ENCODE measurements around the gene ATG9A.

ATG9A gene

GRCh38 chr2:219219784-219220532 lies 9.5 kb downstream of the ATG9A start:
- DNase-seq = no peak

GRCh38 chr2:219218732-219219701 lies 10.4 kb downstream of the ATG9A start, which contains the start of gene ABCB6:
ABCB6 (minus strand) TSS chr2:219218958; CDS start chr2:219218673, 285 bp downstream.
- DNase-seq = peak; percentile 88

DNA sequence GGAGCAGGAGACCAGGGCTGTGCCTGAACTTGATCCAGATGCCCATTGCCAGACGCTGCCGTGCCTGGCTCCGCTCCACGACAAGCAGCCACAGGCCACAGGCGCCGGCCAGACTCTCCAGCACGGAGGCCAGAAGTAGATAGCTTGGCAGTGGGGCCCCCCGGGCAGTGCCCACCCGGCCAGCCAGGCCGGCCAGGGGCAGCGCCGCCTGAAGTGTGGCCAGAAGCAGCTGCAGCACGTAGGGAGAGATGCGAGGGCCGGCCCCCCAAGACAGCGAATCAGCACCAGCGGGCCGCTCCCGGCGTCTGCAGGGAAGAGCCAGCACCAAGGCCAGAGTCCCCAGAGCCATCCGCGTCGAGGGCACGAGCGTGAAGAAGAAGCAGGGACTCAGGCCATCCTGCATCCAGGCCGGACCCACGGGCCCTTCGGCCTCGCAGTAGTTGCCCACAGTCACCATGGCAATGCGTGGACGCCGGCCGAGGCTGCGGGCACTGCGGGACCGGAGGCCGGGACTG lies 11.2 kb downstream of the ATG9A start:
- DNase-seq = no peak

DNA sequence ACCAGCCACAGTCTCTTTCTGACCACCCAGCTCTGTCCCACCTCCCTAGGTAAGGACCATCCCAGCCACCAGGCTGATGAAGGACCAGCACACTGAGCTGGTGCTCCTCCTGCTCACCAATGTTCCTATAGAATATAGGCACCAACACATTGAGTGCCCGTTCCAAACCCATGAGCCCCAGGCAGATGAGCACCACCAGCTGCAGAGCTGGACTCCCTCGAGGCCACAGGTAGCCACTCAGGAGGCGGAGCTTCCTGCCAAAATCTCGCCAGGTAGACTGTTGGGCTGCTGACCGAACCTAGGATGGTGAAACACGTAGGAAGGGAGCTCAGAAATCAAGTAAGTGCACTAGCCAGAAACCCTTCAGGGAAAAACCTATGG lies 12.9 kb downstream of the ATG9A start:
- DNase-seq = peak; percentile 7

- peak; percentile 12 for DNase-seq
Observed at GRCh38 chr2:219215871-219216534, 13.4 kb downstream of the ATG9A start.

DNA sequence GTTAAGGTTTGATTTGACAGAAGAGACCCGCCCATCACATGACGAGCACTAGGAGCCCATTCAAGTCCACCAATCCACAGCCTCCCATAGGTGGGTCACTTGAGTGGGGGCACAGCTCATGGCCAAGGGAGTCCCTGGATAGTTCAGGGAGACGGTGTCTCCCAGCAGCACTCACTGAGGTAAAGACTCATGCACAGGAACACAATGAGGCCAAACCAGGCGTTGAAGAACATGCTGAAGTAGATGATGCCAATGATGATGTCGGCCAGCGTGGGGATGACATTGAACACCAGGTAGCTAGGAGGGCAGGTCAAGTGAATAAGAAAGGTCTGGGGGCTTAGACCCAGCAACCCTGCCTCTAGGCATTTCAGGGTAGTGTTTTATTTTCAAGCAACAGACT lies 14.7 kb downstream of the ATG9A start:
- no peak for DNase-seq

GRCh38 chr2:219214141-219214540 lies 15.3 kb downstream of the ATG9A start:
- DNase-seq = no peak

- no peak for DNase-seq
Observed at GRCh38 chr2:219213486-219214071, 15.9 kb downstream of the ATG9A start.

DNA sequence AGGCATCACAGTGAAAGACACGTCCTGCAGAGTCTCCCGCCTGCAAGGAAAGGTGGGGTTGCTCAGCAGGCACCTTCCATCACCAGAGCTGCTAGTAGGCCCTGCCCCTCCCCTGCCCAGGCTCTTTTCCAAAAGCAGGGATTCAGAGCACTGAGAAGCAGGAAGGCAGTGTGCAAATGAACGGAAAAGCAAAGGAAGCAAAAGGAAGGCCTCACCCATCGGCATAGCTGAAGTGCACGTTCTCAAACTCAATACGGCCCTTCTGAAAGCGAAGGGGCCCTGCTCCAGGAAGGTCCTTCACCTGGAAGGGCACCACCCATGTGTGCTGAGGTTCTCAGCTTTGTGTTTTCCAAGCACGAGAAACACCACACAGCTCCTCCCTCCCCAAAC lies 16.4 kb downstream of the ATG9A start:
- DNase-seq = no peak

DNA sequence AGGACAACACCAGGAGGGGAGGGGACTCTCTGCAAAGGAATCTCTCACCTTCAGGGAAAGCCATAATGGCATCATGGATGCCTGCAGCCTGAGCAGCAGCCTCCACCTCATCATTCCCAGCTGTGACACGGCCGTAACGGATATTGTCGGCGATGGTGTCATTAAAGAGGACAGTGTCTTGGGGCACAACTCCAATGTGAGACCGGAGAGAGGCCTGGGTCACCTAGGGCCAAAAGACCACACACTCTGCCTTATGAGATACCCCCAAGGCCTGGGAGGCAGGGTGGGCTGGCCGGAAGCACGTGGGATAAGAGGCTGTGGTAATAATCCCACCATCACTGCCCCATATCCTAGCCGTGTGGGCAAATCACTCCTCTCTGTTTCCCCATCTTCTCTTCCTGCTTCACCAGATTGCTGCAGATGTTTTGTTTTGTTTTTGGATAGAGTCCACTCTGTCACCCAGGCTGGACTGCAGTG lies 18.5 kb downstream of the ATG9A start:
- no peak for DNase-seq

DNA sequence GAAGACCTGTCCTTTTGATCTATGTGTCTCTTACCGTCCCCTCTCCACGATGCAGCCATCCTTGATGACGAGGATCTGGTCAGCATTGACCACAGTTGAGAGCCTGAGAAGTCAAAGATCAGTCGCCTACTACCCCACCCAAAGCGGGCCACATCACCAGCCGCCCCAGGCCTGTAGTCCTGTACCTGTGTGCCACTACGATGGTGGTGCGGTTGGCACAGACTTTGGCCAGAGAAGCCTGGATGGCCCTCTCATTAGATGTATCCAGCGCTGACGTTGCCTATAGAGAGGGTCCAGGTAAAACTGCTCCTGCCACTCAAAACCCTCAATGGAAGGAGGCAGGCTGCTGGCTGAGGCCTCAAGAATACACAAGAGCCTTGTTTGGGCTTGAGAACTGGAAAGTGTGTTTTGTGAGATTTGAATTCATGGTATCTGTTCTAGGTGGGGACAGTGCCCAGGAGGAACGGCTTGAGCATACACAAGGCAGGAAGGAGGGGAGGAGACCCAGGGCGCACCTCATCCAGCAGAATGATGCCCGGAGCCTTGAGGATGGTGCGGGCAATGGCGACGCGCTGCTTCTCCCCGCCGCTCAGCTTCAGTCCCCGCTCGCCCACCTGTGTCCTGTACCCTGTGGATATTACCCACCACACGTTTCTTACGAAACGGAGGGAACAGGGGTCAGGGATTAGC lies 19.1 kb downstream of the ATG9A start:
- DNase-seq = no peak

- DNase-seq = no peak
Observed at GRCh38 chr2:219209236-219210195, 19.9 kb downstream of the ATG9A start.

DNA sequence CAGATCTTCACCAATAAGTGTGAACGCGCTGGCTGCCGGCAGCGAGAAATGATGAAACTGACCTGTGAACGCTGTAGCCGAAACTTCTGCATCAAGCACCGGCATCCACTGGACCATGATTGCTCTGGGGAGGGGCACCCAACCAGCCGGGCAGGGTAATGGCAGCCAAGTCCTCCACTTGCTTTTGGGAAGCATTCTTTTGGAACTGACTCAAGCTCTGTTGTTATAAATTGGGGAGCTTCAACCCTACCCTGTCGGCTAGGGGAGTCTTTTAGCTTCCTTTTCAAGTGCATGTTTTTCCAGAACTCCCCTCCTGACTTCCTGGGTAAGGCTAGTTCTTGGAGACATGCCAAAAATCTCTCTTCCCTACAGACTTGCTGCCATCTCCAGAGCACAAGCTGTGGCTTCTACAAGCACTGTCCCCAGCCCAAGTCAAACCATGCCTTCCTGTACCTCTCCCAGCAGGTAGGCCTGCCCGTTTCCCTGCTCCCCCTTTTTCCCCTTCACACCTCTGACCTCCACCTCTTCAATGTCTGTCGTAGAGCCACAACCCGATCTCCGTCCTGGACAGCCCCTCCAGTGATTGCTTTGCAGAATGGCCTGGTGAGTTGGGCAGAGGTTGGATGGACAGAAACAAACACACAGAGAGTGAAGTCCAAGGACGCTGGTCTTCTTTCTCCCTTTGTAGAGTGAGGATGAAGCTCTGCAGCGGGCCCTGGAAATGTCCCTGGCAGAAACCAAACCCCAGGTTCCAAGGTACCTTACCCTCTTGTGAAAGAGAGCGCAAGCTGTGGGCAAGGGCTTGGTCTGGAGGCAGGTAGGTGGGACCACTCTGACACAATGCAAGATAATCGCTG lies 21.3 kb downstream of the ATG9A start:
- DNase-seq = no peak

- no peak for DNase-seq
Observed at GRCh38 chr2:219207134-219207883, 22.1 kb downstream of the ATG9A start.

GRCh38 chr2:219206328-219207133 lies 22.9 kb downstream of the ATG9A start, which contains the start of gene ZFAND2B:
ZFAND2B (plus strand) TSS chr2:219206782; CDS start chr2:219206988, 206 bp downstream.
- peak; percentile 95 for DNase-seq

DNA sequence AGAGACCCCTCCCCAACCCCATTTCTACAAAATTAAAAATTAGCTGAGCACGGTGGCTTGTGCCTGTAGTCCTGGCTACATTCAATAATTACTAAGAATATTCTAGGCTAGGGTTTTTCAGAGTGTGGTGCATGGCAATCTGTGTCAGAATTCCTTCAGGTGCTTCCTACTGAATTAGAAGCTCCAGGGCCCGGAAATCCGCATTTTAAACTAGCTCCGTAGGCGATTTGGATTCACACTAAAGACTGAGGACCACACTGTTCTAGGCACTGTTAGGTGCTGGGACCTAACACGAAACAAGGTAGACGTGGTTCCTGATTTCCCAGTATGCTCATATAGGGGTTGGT lies 23.5 kb downstream of the ATG9A start:
- DNase-seq = no peak

DNA sequence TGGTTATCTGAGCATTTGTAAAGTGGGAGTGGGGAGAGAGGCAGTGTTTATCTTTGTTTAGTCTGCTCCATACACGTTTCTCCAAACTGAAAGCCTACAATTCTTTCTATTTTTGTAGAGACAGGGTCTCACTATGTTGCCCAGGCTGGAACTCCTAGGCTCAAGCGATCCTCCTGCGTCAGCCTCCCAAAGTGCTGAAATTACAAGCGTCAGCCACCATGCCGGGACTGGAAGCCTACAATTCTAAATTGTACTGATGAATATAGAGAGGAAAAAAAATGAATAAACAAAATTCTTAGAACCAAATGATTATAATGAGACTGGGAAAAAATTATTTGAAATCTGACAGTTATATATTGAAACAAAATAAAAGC lies 24.3 kb downstream of the ATG9A start:
- DNase-seq = no peak
